Mucosa of rectum (tissue), 2 donors: ENCODE data around the gene ADCY9.
"Not testable (repeated sequence)": the region's sequence is repeated elsewhere in the genome, so short reads cannot be mapped to it uniquely, and the experiment has no call there.

Experiments
- H3K27ac ChIP-seq, 2 donors: one replicate each; pipeline ENCODE4 v1.7.0; 2013; ENCODE audit warnings: inconsistent platforms in 2 of 2, low read depth in 2 of 2, low read length in 2 of 2
- H3K27me3 ChIP-seq, 2 donors: one replicate each; pipeline ENCODE4 v1.7.0; 2013; ENCODE audit warnings: low read length in 2 of 2; ENCODE audit not compliant: control insufficient read depth in 2 of 2, insufficient read depth in 2 of 2
- H3K36me3 ChIP-seq, 2 donors: one replicate each; pipeline ENCODE4 v1.7.0; 2013; ENCODE audit warnings: low read length in 2 of 2; ENCODE audit not compliant: control insufficient read depth in 2 of 2, insufficient read depth in 2 of 2
- H3K4me1 ChIP-seq, 2 donors: one replicate each; pipeline ENCODE4 v1.7.0; 2013; ENCODE audit warnings: low read length in 2 of 2, mild to moderate bottlenecking in 1 of 2; ENCODE audit not compliant: control insufficient read depth in 2 of 2, insufficient read depth in 2 of 2
- H3K4me3 ChIP-seq, 2 donors: one replicate each; pipeline ENCODE4 v1.7.0; 2013; ENCODE audit warnings: low read length in 2 of 2
- H3K9ac ChIP-seq, 2 donors: one replicate each; pipeline ENCODE4 v1.7.0; 2013; ENCODE audit warnings: low read length in 2 of 2, low read depth in 1 of 2, mild to moderate bottlenecking in 1 of 2
- H3K9me3 ChIP-seq, 2 donors: one replicate each; pipeline ENCODE4 v1.7.0; 2013; ENCODE audit warnings: low read length in 2 of 2; ENCODE audit not compliant: control insufficient read depth in 2 of 2
- donor health status: healthy.
- donor health status: Normal muscosa, but diverticular disease.

The ADCY9 gene

GRCh38 chr16:4116325-4117249 is at the start of gene ADCY9:
Gene ADCY9 (minus strand): TSS chr16:4116442. CDS start chr16:4115442, 1,000 bp downstream.
- Histone ChIP-seq H3K4me3 (peak within 1 kb of the TSS; percentile 71 to 74), H3K36me3 (no peaks in the 10 kb centered on the region), H3K27ac (peak within 1 kb of the TSS; percentile 16 to 58), H3K4me1 (peaks cover 22 to 37% of the 10 kb centered on the region in 2 donors), H3K9me3 (no peaks in the 10 kb centered on the region), H3K27me3 (no peaks in the 10 kb centered on the region), H3K9ac (peak within 1 kb of the TSS; percentile 74 to 81)

GRCh38 chr16:4160658-4161430 is 44.6 kb upstream of the ADCY9 start:
- Histone ChIP-seq H3K27ac (no peak overlapping the region), H3K27me3 (no peaks in the 10 kb centered on the region), H3K4me1 (no peaks in the 10 kb centered on the region), H3K9ac (no peak overlapping the region), H3K36me3 (no peaks in the 10 kb centered on the region), H3K4me3 (no peak overlapping the region), H3K9me3 (no peaks in the 10 kb centered on the region)

GRCh38 chr16:4159726-4160125 is 43.5 kb upstream of the ADCY9 start:
- H3K27me3 ChIP-seq, result no peaks in the 10 kb centered on the region
- H3K9me3 ChIP-seq, result no peaks in the 10 kb centered on the region
- no peaks in the 10 kb centered on the region for H3K36me3 ChIP-seq
- no peak overlapping the region for H3K27ac ChIP-seq
- H3K4me1 ChIP-seq, result no peaks in the 10 kb centered on the region
- H3K4me3 ChIP-seq, result no peak overlapping the region
- H3K9ac ChIP-seq, result no peak overlapping the region

GRCh38 chr16:4158143-4159093 is 42.2 kb upstream of the ADCY9 start:
- Histone ChIP-seq H3K4me1 (no peaks in the 10 kb centered on the region), H3K4me3 (no peak overlapping the region), H3K27ac (no peak overlapping the region), H3K36me3 (no peaks in the 10 kb centered on the region), H3K27me3 (no peaks in the 10 kb centered on the region), H3K9ac (no peak overlapping the region), H3K9me3 (no peaks in the 10 kb centered on the region)

- no peak overlapping the region for H3K4me3 ChIP-seq
- no peaks in the 10 kb centered on the region for H3K27me3 ChIP-seq
- H3K36me3 ChIP-seq, result no peaks in the 10 kb centered on the region
- no peaks in the 10 kb centered on the region for H3K9me3 ChIP-seq
- H3K27ac ChIP-seq, result no peak overlapping the region
- H3K9ac ChIP-seq, result no peak overlapping the region
- H3K4me1 ChIP-seq, result no peaks in the 10 kb centered on the region
Measured at GRCh38 chr16:4157376-4157825, 41.2 kb upstream of the ADCY9 start.

- not testable (repeated sequence) for H3K9ac ChIP-seq, H3K36me3 ChIP-seq, H3K27ac ChIP-seq, H3K9me3 ChIP-seq, H3K27me3 ChIP-seq, H3K4me1 ChIP-seq, H3K4me3 ChIP-seq
Measured at GRCh38 chr16:4156503-4156902, 40.3 kb upstream of the ADCY9 start.

GRCh38 chr16:4153364-4153763 is 37.1 kb upstream of the ADCY9 start:
- not testable (repeated sequence) for H3K9ac ChIP-seq, H3K27me3 ChIP-seq, H3K9me3 ChIP-seq, H3K4me3 ChIP-seq, H3K27ac ChIP-seq, H3K4me1 ChIP-seq, H3K36me3 ChIP-seq

GRCh38 chr16:4152267-4152666 is 36.0 kb upstream of the ADCY9 start:
- no peak overlapping the region for H3K9ac ChIP-seq
- peaks cover 0 to 3% of the 10 kb centered on the region in 2 donors for H3K27me3 ChIP-seq
- H3K4me1 ChIP-seq, result no peaks in the 10 kb centered on the region
- H3K9me3 ChIP-seq, result no peaks in the 10 kb centered on the region
- H3K27ac ChIP-seq, result no peak overlapping the region
- H3K4me3 ChIP-seq, result no peak overlapping the region
- H3K36me3 ChIP-seq, result no peaks in the 10 kb centered on the region

GRCh38 chr16:4147236-4147635 is 31.0 kb upstream of the ADCY9 start:
- no peaks in the 10 kb centered on the region for H3K36me3 ChIP-seq
- H3K27me3 ChIP-seq, result peaks cover 0 to 3% of the 10 kb centered on the region in 2 donors

More at GRCh38 chr16:4147236-4147635, 31.0 kb upstream of the ADCY9 start:
- Histone ChIP-seq H3K9me3 (no peaks in the 10 kb centered on the region), H3K9ac (no peak overlapping the region), H3K4me1 (no peaks in the 10 kb centered on the region), H3K4me3 (no peak overlapping the region), H3K27ac (no peak overlapping the region)
